WI38 (cell line): ENCODE data around the gene SGF29.

Source experiments
- H3K4me3 ChIP-seq: 2 replicates; pipeline ENCODE4 v1.5.1; 2011; ENCODE audit warnings: low read depth, mild to moderate bottlenecking, control low read depth, low read length
- TF ChIP-seq, protein P1 (sequence below): IDR thresholded peaks from 2 replicates; pipeline ENCODE4 v1.5.1; 2012; ENCODE audit warnings: low read depth, mild to moderate bottlenecking, control low read depth, low read length

SGF29 gene

DNA sequence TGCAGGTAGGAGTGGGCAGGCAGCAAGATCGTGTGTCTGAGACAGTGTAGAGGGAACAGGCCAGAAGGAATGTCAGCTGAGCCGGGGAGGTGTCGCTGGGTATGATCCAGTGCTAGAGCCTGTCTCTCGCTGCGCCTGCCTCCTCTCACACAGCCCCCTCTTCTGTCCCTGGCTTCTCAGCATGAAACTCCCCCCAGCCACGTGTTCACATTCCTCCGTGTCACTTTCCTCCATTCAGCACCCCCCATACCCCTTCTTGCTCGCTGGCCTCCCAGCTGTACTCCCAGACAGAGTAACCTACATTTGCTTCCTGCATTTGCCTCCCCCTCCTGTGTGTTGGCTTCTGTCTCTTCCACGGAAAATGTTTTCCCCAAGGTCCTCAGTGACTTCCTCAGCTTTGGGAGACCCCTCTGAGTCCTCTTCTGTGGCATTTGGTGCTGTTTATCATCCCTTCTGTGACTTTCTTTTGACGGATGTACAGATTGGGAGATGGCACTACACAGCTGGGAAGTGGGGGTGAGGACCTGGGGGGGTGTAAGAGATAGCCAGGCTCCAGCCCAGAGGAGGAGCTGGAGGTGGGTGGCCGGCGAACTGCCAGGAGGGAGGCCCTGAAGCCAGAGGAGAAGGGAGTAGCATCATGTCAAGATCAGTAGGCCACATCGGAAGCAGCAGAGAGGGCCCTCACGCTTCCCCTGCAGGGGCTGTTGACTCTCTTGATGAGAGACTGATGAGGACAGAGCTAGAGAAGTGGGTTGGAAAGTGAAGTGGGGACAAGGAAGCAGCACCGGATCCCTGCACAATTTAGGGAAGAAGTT, 19.2 kb downstream of the SGF29 start:
- TF ChIP-seq, protein P1, sequence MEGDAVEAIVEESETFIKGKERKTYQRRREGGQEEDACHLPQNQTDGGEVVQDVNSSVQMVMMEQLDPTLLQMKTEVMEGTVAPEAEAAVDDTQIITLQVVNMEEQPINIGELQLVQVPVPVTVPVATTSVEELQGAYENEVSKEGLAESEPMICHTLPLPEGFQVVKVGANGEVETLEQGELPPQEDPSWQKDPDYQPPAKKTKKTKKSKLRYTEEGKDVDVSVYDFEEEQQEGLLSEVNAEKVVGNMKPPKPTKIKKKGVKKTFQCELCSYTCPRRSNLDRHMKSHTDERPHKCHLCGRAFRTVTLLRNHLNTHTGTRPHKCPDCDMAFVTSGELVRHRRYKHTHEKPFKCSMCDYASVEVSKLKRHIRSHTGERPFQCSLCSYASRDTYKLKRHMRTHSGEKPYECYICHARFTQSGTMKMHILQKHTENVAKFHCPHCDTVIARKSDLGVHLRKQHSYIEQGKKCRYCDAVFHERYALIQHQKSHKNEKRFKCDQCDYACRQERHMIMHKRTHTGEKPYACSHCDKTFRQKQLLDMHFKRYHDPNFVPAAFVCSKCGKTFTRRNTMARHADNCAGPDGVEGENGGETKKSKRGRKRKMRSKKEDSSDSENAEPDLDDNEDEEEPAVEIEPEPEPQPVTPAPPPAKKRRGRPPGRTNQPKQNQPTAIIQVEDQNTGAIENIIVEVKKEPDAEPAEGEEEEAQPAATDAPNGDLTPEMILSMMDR: no peak
- no peak overlapping the region for H3K4me3 ChIP-seq

DNA sequence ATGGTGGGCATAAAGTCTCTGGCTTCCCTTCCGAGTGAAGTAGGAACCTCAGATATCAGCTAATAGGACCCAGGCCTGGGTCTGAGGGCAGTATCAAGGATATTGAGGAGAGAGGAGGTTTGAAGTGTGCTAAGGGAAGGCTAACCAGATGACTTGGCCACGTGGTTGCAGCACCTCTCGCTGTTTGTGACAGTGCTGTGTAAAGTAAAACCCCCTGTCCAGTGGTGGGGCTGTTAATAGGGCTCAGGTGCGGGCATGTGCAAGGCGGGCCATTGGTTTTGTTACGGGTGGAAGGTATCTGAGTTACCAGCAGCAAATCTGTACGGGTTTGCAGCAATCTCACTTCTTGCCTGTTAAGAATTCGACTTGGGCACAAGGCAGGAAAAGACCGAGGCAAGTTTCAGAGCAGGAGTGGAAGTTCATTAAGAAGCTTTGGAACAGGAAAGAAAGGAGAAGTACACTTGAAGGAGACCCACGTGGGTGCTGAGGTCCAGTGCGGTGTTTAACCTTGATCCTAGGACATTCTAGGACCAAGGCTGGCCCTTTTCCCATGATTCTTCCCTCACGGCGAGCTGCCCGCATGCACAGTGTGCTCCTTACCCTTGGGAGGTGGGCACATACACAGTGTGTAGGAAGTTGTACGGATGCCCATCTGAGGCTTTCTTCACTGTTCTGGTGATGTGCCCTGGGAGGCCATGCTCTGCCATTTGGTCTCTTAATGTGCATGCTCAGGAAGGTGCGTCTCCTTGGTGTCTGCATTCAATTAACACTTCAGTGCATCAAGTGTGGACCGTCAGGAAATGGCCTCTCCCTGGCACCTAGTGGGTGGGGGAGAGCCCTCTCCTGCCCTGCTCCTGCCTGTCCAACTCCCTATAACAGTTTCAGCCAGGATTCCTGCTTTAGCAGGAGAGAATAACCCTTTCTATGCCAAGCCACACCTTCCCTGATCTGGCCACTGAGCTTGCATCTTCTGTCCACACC, 20.3 kb downstream of the SGF29 start:
- TF ChIP-seq, protein P1: no peak
- H3K4me3 ChIP-seq: no peak overlapping the region

DNA sequence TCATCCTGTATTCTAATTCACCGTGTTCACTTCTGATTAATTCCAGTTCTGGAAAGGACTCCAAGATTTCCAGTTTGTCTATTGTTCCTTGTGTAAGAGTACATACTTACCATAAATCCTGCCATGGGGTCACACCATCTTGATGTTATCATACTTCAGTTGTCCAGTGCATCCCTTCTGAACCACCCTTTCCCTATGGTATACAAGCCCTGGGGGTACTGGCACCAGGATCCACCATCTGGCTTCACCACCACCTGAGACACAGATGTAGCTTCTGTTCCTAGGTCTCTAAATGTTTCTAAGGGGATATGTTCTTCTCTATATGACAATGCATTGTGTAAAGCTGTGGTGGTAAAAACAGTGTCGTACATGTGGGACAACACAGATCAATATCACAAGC, 21.2 kb downstream of the SGF29 start:
- TF ChIP-seq, protein P1: no peak
- no peak overlapping the region for H3K4me3 ChIP-seq

DNA sequence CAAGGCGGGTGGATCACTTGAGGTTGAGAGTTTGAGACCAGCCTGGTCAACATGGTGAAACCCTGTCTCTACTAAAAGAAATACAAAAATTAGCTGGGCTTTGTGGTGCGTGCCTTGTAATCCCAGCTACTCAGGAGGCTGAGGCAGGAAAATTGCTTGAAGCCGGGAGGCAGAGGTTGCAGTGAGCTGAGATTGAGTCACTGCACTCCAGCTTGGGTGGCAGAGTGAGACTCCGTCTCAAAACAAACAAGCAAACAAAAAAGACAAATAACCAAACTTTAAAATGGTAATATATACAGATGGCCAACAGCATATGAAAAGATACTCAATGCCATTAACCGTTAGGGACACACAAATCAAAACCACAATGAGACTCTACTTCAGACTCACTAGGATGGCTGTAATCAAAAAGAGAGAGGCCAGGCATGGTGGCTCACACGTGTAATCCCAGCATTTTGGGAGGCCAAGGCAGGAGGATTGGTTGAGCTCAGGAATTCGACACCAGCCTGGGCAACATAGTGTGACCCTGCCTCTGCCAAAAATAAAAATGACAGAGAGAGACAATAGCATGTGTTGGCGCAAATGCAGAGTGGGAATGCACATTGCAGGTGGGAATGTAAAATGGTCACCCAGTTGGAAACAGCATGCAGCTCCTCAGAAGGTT, 21.9 kb downstream of the SGF29 start:
- H3K4me3 ChIP-seq: no peak overlapping the region
- TF ChIP-seq, protein P1: no peak

DNA sequence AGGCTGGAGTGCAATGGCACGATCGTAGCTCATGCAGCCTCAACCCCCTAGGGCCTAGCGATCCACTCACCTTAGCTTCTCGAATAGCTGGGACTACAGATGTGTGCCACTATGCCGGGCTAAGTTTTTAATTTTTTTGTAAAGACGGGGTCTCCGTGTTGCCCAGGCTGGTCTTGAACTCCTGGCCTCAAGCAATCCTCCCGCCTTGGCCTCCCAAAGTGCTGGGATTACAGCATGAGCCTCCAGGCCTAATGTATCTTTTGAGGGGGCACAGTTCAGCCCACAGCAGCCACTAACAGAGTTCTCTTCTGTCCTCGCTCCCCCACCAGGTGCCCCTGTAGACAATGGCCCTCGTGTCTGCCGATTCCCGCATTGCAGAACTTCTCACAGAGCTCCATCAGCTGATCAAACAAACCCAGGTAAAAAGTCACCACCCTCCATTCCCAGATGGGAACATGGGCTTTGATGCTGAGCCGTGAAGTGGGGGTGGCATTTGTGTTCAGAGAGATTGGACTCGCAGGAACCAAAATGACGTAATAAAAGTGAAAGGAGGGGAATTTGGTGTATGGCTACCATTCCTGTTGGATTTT, 27.1 kb downstream of the SGF29 start:
- no peak overlapping the region for H3K4me3 ChIP-seq
- TF ChIP-seq, protein P1: no peak

DNA sequence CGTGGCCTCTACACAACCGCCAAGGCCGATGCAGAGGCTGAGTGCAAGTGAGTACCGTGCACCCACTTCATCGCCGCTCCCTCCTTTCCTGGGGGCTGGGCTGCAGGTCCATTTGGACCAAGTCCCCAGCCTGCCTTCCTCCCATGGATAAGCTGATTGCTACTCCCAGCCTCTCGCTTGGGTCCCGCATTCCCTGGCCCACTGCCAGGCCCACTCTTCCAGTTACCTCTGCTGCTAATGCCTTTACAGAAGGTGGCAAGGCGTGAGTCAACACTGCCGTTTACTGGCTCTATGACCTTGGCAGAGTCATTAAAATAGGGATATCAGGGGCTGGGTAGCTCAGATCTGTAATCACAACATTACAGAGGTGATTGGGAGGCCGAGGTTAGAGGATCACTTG, 32.0 kb downstream of the SGF29 start:
- H3K4me3 ChIP-seq: no peak overlapping the region
- TF ChIP-seq, protein P1: no peak
